H7 (cell line): ENCODE data around the gene GFRA3. TPM values are rescaled to one million over a fixed set of nuclear protein-coding genes. Genes with fewer than 3 reads are reported as not detected.

Source experiments
- total RNA-seq: library from RNA; depleted of rRNA; stranded (reverse); fragments of >200 nt; shearing (Covaris generic); gene quantifications from 2 replicates; pipeline ENCODE4 v1.2.3, GENCODE V29; 2014; rRNA removed

Gene GFRA3
- total RNA-seq, 1 experiment from 2014 or later: 0.45 TPM

Other genes starting within 250 kb of the GFRA3 start
- 3.8 and 6.9 TPM in 2 replicates for gene FAM13B, start 241.5 kb downstream of the GFRA3 start, total RNA-seq
- 7.5 and 13.2 TPM in 2 replicates for gene WNT8A, start 190.6 kb downstream of the GFRA3 start, total RNA-seq
- 0.44 and 1.2 TPM in 2 replicates for gene NME5, start 135.2 kb downstream of the GFRA3 start, total RNA-seq
- 45.2 and 50.3 TPM in 2 replicates for gene BRD8, start 96.0 kb downstream of the GFRA3 start, total RNA-seq
- 138 and 155 TPM in 2 replicates for gene KIF20A, start 95.5 kb downstream of the GFRA3 start, total RNA-seq
- gene CDC23, start 61.3 kb downstream of the GFRA3 start, total RNA-seq: 59.7 and 62.8 TPM in 2 replicates
- gene CDC25C, start 57.2 kb upstream of the GFRA3 start, total RNA-seq: 36.0 and 38.7 TPM in 2 replicates
- 70.4 and 74.5 TPM in 2 replicates for gene FAM53C, start 63.6 kb upstream of the GFRA3 start, total RNA-seq
- gene KDM3B, start 78.1 kb upstream of the GFRA3 start, total RNA-seq: 55.6 and 74.8 TPM in 2 replicates
- gene REEP2, start 164.4 kb upstream of the GFRA3 start, total RNA-seq: 18.3 and 20.3 TPM in 2 replicates
- gene EGR1, start 190.9 kb upstream of the GFRA3 start, total RNA-seq: 0.10 and 7.5 TPM in 2 replicates